NCI-H345 (cell line): ENCODE measurements around the gene RASGRF2.
A peak's percentile ranks its signal among the peaks of the same experiment; 100 is the strongest.

ENCODE experiments used
- DNase-seq: peaks from one replicate; lab custom pipeline; 2025; lab: John Stamatoyannopoulos, UW

The RASGRF2 gene, protein sequence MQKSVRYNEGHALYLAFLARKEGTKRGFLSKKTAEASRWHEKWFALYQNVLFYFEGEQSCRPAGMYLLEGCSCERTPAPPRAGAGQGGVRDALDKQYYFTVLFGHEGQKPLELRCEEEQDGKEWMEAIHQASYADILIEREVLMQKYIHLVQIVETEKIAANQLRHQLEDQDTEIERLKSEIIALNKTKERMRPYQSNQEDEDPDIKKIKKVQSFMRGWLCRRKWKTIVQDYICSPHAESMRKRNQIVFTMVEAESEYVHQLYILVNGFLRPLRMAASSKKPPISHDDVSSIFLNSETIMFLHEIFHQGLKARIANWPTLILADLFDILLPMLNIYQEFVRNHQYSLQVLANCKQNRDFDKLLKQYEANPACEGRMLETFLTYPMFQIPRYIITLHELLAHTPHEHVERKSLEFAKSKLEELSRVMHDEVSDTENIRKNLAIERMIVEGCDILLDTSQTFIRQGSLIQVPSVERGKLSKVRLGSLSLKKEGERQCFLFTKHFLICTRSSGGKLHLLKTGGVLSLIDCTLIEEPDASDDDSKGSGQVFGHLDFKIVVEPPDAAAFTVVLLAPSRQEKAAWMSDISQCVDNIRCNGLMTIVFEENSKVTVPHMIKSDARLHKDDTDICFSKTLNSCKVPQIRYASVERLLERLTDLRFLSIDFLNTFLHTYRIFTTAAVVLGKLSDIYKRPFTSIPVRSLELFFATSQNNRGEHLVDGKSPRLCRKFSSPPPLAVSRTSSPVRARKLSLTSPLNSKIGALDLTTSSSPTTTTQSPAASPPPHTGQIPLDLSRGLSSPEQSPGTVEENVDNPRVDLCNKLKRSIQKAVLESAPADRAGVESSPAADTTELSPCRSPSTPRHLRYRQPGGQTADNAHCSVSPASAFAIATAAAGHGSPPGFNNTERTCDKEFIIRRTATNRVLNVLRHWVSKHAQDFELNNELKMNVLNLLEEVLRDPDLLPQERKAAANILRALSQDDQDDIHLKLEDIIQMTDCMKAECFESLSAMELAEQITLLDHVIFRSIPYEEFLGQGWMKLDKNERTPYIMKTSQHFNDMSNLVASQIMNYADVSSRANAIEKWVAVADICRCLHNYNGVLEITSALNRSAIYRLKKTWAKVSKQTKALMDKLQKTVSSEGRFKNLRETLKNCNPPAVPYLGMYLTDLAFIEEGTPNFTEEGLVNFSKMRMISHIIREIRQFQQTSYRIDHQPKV (N-terminal part only)

DNA sequence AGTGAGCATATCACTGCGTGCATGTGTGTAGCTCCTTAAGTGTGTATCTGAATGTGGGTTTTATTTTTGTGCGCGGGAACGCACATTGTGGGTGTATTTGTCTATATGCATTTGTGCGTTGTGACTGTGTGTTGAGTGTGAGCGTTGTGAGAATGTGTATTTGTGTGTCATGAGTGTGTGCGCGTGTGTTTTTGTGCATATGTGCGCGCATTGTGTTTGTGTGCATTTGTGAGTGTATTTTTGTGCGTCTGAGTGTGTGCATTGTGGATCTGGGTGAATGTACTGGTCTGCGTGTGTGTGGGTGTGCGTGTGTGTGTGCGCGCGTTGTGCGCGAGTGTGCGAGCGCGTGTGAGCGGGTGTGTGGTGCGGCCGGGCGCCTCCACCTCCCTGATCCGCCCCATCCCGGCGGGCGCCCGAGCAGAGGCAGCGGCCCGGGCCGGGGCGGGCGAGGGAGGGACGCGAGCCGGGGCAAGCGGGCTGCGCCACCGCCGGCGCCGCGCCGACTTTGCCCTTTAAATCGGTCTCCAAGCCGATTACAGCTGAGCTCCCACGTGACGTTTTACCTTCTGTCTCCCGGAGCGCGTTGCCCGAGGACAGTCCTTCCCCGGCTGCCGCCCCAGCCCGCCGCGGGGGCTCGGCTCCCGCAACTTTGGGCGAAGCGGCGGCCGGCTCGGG is at the start of gene RASGRF2:
RASGRF2 (plus strand) TSS at position 596 of the 675 bp plus-strand sequence. CDS start 376 bp downstream, outside the sequence.
- DNase-seq = peak; percentile 49

DNA sequence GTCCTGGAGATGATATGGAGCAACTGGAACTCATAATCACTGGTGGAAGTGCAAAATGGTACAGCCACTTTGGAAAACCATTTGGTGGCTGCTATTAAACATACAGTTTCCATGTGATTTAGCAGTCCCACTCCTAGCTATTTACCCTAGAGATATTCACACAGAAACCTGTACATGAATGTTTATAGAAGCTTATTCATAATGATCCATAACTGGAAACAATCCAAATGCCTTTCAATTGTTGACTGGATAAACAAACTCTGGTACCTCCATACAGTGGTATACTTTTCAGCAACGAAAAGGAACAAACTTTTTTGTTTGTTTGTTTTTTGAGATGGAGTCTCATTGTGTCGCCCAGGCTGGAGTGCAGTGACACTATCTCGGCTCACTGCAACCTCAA is 47.7 kb upstream of the RASGRF2 start:
- DNase-seq = no peak

DNA sequence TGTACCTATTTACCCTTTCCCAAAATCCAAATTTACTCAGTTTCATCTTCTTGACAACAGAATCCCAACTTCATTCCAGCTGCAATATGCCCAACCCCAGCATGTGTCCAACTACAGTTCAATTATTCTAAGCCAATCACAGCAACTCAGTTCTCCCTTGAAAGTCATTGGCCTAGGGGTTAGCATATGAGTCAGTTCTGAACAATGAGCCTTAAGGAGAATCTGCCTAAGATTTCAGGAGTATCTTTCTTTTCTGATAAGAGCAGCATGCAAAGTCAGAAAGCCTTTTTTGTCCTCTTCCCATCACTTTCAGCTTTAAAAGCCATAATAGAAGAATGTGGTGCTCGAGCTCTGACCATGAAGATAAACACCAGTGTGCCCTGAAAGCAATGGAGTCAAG is 44.4 kb upstream of the RASGRF2 start:
- DNase-seq = no peak

DNA sequence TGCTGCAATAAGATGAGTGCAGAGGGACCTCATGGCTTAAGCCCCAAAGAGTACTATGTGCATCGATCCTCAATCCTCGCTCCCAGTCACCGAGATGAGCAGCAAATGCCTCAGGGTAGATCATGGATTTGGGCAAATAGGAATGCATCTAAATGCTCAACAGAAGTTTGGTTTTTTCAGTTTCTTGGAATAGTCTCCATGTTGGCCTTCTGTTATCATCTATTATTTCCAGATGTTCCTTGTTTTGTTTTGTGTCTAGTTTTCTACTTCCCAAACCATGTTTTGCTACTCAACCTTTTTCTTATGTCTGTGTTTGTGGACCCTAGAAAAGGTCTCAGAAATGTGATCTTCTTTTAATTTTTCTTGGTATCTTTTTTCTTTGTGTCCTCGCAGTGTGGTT is 43.5 kb upstream of the RASGRF2 start:
- no peak for DNase-seq

DNA sequence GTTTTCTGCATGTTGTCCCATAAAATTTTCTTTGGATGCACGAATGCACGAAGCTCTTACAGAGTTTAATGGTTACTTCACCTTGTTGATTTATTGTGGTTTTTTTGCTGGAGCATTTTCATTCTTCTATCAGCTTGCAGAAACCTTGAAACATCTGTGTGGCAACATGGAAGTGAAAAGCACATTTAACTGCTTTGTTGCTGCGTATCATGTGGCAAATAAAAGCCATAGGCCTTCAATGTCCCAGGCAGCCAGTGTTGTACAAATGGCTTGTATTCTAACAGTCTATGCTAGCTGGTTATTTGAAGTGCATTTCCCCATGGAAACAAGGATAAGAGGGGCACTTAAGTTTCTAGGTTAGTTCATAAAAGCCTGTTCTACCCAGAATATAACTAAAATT is 42.5 kb upstream of the RASGRF2 start:
- no peak for DNase-seq

DNA sequence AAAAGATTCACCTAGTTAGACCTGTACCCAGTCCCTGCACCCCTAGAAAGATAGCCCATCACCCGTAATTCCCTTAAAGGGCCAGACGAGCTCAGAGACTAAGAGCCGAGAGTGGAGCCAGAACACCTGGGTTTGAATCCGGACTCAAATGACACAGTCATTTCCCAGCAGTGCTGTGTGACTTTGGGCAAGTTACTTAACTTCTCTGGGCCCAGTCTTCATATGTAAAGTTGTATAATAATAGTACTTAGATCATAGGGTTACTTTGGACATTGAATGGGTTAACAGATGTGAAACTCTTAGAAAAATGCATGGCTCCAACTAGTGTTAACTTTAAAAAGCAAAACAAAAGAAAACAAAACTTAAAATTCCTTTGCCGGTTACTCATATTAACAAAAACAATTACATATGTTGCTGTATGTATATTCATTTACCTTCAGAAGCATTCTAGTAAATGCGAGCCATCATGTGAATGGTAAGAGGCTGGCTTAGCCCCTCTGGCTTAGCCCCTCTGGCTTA is 40.4 kb upstream of the RASGRF2 start:
- no peak for DNase-seq

DNA sequence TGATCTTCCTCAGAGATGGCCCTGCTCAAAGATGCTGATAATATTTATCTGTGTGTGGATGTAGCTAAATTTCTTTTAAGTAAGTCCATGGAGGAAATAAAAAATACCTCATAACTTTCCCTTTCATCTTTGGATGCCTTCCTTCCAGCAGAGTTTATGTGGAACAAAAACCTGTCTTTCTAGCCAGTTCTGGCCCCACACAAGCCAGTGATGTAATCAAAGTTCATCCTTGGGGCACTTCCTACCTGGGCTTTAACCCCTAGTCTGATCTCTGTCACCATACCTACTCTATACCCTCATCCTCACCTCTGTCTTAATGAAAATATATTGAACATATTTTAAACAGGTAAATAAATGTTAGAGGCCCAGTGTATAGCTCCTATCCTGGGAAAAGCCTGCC is 39.8 kb upstream of the RASGRF2 start:
- DNase-seq = no peak

DNA sequence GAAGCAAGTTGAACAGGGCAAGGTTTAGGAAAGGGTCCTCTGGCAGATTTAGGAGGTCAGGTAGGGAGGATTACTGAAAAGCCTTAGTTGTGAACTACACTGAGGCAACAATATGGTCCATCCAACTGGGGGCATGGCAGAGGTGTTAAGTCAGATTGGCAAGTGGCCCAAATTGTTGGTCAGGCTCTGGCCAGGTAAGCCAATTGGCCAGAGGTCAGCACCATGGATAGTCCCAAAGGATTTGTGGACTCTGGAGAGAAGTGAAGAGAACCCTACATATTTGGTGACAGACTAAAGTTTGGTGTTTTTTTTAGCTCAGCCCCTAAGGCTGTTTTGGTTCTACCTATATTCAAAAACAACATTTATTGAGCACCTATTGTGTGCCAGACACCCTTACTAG is 39.1 kb upstream of the RASGRF2 start:
- no peak for DNase-seq

DNA sequence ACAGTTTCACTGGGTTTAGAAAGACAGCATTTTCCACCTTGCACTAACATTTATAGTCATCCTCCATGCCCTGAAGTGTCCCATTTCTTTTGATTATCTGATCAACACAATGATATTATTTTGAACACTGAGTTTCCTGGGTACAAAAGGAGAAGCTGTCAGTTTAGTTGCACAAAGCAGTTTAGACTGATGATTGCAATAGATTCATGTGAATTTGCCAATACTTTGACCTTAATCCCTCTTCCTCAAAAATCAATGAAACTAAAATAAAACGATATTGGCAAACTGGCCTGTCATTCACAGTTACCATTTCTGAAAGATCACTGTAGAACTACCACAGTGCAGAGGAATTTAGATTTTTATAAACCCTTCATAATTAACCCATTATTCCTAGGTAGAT is 34.2 kb upstream of the RASGRF2 start:
- DNase-seq = no peak

DNA sequence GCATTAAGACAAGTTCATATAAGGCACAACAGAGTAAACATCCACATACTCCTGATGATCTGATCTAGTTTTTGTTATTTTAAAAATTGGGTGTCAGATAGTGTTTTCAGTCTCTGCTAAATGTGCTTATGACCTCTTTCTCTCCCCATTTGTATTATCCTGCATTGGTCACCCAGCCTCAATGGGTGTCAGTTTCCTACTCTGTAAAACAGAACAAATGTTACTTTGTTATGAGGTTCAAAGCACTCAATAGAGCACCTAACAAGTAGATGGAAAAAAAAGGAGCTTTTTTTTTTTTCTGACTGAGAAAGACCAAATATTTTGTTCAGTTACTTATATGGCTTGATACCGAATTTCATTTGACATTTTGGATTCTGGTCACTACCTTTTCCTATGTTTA is 33.6 kb upstream of the RASGRF2 start:
- DNase-seq = no peak

DNA sequence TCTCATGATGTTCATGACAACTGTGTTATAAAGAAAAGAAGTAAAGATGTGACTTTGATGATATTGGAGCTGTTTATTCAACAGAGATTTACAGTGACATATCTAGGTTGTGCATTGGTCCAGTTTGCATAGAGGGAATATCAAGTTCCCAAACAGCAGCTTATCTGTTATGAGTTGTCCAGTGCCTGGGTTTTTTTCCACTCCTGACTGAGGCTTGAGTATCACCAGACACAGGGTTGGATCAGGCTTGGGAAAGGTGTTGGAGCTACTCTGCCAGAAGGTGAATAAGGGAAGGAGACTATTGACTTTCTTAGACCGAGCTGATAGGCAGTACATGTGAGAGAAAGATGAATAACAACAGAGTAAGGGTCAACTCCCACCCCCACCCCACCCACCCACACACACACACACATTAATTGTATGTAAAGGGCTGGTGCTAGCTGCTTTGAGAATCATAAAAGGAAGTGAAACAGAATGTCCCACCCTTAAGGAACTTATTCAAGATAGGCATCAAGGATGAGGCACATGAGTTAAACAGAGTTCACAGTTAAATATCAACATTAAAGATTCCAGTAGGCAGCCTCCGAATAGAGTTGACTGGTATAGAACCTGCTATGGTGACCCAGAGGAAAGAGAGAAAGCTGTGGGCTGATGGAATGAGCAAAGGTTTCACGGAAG is 33.0 kb upstream of the RASGRF2 start:
- no peak for DNase-seq

DNA sequence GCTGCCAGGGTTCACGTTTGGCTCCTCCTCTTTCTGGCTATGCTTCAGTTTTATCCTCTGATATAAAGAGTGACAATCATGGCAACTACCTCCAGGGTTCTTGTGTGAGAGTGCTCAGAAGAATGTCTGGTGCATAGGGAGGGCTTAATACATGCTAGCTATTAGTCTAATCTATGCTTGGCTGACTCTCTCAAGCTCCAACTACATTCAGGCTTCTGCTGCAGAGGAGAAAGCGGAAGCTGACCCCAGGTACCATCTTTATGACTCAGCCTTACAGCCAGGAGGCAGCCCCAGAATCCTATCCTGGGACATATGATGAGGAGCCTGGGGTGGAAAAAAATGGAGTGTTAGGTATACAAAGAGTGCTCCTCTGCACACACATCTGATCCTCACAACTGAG is 32.1 kb upstream of the RASGRF2 start:
- DNase-seq = no peak

DNA sequence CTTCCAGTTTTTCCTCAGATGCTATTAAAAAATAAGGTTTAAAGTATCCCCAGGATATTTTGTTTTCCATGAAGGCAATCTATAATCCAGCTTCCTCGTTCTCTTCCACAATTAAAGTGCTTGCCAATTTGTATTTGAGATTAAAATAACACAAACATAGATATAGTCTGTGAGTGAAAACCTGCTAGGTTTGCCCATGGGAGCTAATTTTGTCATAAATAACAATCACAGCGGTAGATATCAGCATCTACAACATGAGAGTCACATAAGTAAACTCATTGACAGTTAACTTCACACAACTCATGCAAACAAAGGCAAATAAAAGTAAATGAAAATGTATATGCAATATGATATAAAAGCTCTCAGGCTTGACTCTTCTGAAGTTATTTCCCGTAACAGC is 29.2 kb upstream of the RASGRF2 start:
- DNase-seq = no peak

DNA sequence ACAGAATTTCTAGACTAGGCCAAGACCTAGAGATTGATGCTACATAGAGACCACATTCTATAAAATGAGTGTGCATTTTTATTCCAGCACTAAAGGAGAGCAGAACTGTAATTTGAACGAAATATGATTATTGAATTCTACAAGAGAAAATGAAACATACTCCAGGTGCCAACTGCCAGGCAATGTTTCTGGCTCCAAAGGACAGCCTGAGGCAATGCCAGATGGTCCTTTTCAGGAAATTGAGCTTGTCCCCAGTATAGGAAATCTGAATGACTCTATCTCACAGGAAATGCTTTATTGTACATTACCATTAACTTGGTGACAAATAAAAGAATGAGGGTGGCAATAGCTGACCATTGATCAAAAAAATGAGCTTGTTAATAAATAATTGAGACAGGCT is 28.8 kb upstream of the RASGRF2 start:
- DNase-seq = no peak

DNA sequence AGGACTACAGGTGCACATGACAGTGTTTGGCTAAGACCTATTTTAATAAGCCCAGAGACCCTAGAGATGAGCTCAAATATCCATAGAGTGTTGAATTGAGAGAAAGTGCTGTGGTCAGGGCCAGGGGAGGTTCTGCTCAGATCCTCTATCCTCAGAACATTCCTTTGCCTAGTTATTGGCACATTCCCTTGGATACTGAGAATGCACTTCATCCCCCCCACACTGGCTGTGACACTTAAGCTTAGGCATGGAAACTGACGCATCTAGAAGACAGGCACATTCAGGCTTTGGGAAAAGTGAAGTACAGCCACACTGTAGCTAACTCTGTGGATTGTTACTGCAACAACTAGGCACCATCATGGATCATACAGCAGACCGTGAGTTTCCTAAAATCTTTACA is 27.1 kb upstream of the RASGRF2 start:
- DNase-seq = no peak

DNA sequence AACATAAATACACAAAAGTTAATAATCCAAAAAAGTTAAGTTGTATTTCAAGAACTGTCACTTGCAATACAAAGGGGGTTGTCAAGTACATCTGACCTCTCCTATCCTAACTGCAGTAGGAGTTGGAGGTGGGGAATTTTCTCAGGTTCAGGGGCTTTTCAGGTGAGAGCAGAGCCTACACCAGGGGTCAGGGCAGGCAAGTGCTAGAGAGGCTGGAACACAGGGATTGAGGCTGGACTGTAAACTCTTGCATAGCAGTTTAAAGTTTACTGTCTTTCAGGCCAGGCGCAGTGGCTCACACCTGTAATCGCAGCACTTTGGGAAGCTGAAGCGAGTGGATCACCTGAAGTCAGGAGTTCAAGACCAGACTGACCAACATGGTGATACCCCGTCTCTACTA is 25.4 kb upstream of the RASGRF2 start:
- no peak for DNase-seq

DNA sequence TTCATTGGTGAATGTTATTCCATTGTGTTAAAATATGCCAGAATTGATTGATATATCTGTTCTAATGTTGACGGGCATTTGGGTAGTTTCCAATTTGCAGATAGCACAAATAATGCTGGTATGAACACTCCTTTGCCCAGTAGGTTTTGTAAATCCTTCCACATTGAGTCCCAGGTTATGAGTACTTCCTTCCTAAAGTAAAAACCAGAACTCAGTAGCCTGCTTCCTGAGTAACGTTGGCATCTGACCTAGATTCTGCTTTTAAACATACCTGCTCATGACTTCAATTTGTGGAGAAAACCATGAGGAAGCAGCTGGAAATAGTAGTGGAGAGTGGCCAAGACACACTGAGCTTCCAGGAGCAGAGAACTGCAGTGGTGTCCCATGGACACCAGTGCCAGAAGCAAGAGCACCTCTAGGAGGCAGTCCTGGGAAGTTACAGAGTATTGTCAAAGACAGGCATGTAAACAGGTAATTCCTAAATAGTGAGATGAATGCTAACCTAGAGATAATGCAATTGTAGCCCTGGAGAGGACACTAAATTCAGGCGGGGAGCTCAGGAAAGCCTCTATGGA is 24.3 kb upstream of the RASGRF2 start:
- no peak for DNase-seq

DNA sequence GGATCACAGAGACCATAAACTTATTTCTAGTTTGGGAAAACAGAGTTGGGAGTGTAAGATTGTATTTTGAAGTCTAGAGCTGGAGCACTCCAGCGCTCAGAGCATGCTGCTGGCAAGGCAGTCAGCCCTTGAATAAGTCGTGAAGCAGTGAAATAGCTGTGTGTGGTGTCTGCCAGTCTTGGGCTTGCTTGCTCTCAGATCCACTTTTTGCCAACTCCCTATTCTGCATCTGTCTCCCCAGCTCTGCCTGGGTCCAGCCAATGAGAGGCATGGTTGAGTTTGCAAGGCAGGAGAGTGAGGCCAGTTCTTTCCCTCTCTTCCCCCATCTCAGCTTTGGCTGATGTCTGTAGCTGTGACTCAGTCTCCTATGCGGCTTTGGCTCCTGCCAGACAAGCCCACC is 23.3 kb upstream of the RASGRF2 start:
- no peak for DNase-seq

DNA sequence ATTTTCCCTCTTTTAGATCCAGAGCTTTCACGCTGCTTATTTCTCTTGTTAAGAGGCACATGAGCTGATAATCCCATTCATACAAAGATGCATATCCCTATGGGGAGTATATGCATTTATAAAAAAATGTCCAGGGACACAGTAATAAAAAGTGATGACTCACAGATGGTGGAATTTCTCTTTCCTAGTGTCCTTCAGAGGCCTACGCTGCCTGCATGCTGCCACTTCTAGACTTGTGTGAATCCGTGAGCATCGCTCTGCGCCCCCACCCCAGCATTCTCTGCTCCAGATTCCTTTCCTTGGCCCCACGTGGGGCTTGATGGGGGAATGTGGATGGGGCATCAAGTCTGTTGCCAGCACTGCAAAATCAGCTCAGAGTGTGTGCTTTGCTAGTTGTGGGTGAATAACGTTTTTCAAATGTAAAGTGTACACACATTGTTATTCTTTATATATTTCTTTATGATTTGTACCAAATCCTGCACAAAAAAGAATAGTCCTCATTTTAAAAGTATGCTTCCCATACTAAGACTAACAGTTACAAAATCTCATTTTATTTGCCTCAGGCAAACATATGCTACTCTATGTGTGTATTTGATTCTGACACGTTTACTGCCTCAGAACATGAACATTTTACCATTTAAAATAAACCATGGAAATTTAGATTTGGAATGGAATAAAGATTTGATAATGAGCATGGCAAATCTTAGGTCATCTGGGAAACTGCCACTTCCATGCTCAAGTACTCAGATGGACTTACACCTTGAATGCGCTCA is 22.4 kb upstream of the RASGRF2 start:
- DNase-seq = no peak

DNA sequence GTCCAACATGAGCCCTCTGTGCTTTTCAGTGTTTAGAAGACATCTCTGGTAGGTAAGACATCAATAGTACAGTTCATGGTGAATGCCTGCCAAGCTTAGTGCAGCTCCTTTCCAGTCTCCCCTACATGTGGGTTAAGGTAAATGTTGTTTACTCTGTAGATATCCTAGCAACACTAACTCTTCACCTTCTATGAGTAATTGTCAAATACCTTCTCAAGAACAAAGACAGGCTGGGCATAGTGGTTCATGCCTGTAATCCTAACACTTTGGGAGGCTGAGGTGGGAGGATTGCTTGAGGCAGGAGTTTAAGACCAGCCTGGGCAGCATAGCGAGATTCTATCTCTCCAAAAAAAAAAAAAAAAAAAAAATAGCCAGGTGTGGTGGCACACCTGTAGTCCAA is 18.7 kb upstream of the RASGRF2 start:
- no peak for DNase-seq
